HepG2 (cell line): ENCODE results near the gene CCNYL1. TPM values are rescaled to one million over a fixed set of nuclear protein-coding genes. Genes with fewer than 3 reads are reported as not detected.
A peak's percentile ranks its signal among the peaks of the same experiment; 100 is the strongest.

Experiments
- FOSL2 ChIP-seq: sonication (generic); formaldehyde crosslinking; IDR thresholded peaks from 2 replicates; pipeline ENCODE4 v1.4.0; 2020; ENCODE audit warnings: missing genetic modification reagents
- HNF4G ChIP-seq, 2 experiments: sonication (generic) in 1 of 2; formaldehyde crosslinking in 1 of 2; IDR thresholded peaks; 2 replicates each; pipeline versions ENCODE4 v1.4.0 to v1.6.1; 2011 to 2020; ENCODE audit warnings: borderline replicate concordance in 2 of 2, low read depth in 2 of 2, mild to moderate bottlenecking in 2 of 2, low read length in 1 of 2, missing genetic modification reagents in 1 of 2, moderate library complexity in 1 of 2
- KDM3A ChIP-seq: IDR thresholded peaks from 2 replicates; pipeline ENCODE4 v1.6.1; 2018; ENCODE audit warnings: low read depth, missing compliant biosample characterization
- TEAD3 ChIP-seq: optimal IDR thresholded peaks from 2 replicates; pipeline ENCODE3; 2016; ENCODE audit warnings: borderline replicate concordance
- ZBTB42 ChIP-seq: sonication (generic); formaldehyde crosslinking; IDR thresholded peaks from 2 replicates; pipeline ENCODE4 v1.5.0; 2020; ENCODE audit warnings: mild to moderate bottlenecking, missing genetic modification reagents
- ZFP82 ChIP-seq: sonication (generic); formaldehyde crosslinking; IDR thresholded peaks from 2 replicates; pipeline ENCODE4 v1.5.1; 2020; ENCODE audit warnings: mild to moderate bottlenecking, missing genetic modification reagents, borderline replicate concordance
- ZHX2 ChIP-seq, 2 experiments: sonication (generic) in 1 of 2; formaldehyde crosslinking in 1 of 2; IDR thresholded peaks; 2 replicates each; pipeline versions ENCODE4 v1.6.1 to v1.9.0; 2014 to 2022; ENCODE audit warnings: antibody characterized with exemption in 1 of 2, borderline replicate concordance in 1 of 2, inconsistent platforms in 1 of 2, low read depth in 1 of 2, missing genetic modification reagents in 1 of 2
- ZKSCAN8 ChIP-seq: IDR thresholded peaks from 2 replicates; pipeline ENCODE4 v1.6.1; 2016; ENCODE audit warnings: borderline replicate concordance, missing genetic modification reagents, missing compliant biosample characterization
- ZMYM4 ChIP-seq: sonication (generic); formaldehyde crosslinking; IDR thresholded peaks from 2 replicates; pipeline ENCODE4 v1.8.1; 2023; ENCODE audit warnings: mild to moderate bottlenecking, missing genetic modification reagents
- ZNF160 ChIP-seq: sonication (generic); formaldehyde crosslinking; IDR thresholded peaks from 2 replicates; pipeline ENCODE4 v1.8.0; 2022; ENCODE audit warnings: mild to moderate bottlenecking, inconsistent platforms, missing genetic modification reagents
- ZNF333 ChIP-seq: sonication (generic); formaldehyde crosslinking; IDR thresholded peaks from 2 replicates; pipeline ENCODE4 v1.4.0; 2020; ENCODE audit warnings: mild to moderate bottlenecking, missing genetic modification reagents, borderline replicate concordance
- ZNF562 ChIP-seq: sonication (generic); formaldehyde crosslinking; IDR thresholded peaks from 2 replicates; pipeline ENCODE4 v1.8.0; 2022; ENCODE audit warnings: missing genetic modification reagents, borderline replicate concordance
- ZNF615 ChIP-seq: sonication (generic); formaldehyde crosslinking; IDR thresholded peaks from 2 replicates; pipeline ENCODE4 v1.5.0; 2020; ENCODE audit warnings: mild to moderate bottlenecking, missing genetic modification reagents, borderline replicate concordance
- ZNF749 ChIP-seq: sonication (generic); formaldehyde crosslinking; IDR thresholded peaks from 2 replicates; pipeline ENCODE4 v1.8.0; 2022; ENCODE audit warnings: mild to moderate bottlenecking, missing genetic modification reagents, moderate library complexity, borderline replicate concordance
- polyA plus RNA-seq, 8 experiments: library from polyadenylated mRNA; depleted of rRNA in 3 of 8; stranded (reverse) in 7 of 8; unstranded in 1 of 8; fragments of >200 nt; fragmentation: Illumina TruSeq in 4 of 8; extraction: Trizol in 4 of 8; gene quantifications; 2 replicates each; pipeline versions ENCODE4 v1.2.1 to v1.2.3, GENCODE V29; 2011 to 2016; ENCODE audit warnings: low read depth in 4 of 8, missing spikeins in 1 of 8, mixed read lengths in 1 of 8; ENCODE audit not compliant: insufficient read depth in 1 of 8
- total RNA-seq, 5 experiments: library from RNA; depleted of rRNA; stranded (reverse); fragments of >200 nt; fragmentation: Illumina TruSeq; extraction: Trizol; gene quantifications; 2 replicates each; pipeline ENCODE4 v1.2.3, GENCODE V29; 2016; ENCODE audit warnings: low read depth in 1 of 5
- TF ChIP-seq, protein P1 (sequence below): sonication (generic); formaldehyde crosslinking; IDR thresholded peaks from 2 replicates; pipeline ENCODE4 v1.5.1; 2020; ENCODE audit warnings: mild to moderate bottlenecking, missing genetic modification reagents, borderline replicate concordance

The CCNYL1 gene
- total and polyA plus RNA-seq, 2 of the 13 experiments (the other 11 are each of a cell fraction or from before 2014, with no cell fraction given): 12.5 to 16.2 TPM

- TF ChIP-seq KDM3A (peak; percentile 39; the same call in 1 of the 2 replicates), ZKSCAN8 (no peak), ZNF749 (CRISPR knock-in tag) (no peak; the same call in 1 of the 2 replicates), ZNF333 (no peak), HNF4G (IDR thresholded peaks at IDR 0.05; ENCODE audit: borderline replicate concordance, low read depth, low read length) (peak; percentile 81), HNF4G (CRISPR knock-in tag; IDR thresholded peaks at IDR 0.05; ENCODE audit: borderline replicate concordance, low read depth) (no peak), TEAD3 (CRISPR knock-in tag) (peak; percentile 60), ZHX2 (IDR thresholded peaks at IDR 0.05; ENCODE audit: low read depth) (no peak), ZHX2 (CRISPR knock-in tag; IDR thresholded peaks at IDR 0.05; ENCODE audit: borderline replicate concordance) (no peak), ZNF160 (CRISPR knock-in tag) (no peak), ZMYM4 (CRISPR knock-in tag) (peak; percentile 65), FOSL2 (peak; percentile 33; the same call in 1 of the 2 replicates), ZFP82 (CRISPR knock-in tag) (no peak), ZNF562 (CRISPR knock-in tag) (no peak), ZNF615 (CRISPR knock-in tag) (no peak), ZBTB42 (CRISPR knock-in tag) (no peak)
- TF ChIP-seq, protein P1, sequence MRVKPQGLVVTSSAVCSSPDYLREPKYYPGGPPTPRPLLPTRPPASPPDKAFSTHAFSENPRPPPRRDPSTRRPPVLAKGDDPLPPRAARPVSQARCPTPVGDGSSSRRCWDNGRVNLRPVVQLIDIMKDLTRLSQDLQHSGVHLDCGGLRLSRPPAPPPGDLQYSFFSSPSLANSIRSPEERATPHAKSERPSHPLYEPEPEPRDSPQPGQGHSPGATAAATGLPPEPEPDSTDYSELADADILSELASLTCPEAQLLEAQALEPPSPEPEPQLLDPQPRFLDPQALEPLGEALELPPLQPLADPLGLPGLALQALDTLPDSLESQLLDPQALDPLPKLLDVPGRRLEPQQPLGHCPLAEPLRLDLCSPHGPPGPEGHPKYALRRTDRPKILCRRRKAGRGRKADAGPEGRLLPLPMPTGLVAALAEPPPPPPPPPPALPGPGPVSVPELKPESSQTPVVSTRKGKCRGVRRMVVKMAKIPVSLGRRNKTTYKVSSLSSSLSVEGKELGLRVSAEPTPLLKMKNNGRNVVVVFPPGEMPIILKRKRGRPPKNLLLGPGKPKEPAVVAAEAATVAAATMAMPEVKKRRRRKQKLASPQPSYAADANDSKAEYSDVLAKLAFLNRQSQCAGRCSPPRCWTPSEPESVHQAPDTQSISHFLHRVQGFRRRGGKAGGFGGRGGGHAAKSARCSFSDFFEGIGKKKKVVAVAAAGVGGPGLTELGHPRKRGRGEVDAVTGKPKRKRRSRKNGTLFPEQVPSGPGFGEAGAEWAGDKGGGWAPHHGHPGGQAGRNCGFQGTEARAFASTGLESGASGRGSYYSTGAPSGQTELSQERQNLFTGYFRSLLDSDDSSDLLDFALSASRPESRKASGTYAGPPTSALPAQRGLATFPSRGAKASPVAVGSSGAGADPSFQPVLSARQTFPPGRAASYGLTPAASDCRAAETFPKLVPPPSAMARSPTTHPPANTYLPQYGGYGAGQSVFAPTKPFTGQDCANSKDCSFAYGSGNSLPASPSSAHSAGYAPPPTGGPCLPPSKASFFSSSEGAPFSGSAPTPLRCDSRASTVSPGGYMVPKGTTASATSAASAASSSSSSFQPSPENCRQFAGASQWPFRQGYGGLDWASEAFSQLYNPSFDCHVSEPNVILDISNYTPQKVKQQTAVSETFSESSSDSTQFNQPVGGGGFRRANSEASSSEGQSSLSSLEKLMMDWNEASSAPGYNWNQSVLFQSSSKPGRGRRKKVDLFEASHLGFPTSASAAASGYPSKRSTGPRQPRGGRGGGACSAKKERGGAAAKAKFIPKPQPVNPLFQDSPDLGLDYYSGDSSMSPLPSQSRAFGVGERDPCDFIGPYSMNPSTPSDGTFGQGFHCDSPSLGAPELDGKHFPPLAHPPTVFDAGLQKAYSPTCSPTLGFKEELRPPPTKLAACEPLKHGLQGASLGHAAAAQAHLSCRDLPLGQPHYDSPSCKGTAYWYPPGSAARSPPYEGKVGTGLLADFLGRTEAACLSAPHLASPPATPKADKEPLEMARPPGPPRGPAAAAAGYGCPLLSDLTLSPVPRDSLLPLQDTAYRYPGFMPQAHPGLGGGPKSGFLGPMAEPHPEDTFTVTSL (CRISPR knock-in tag): 0 out of 2 replicates have a peak, but pooled peaks have one; percentile 38
Measured at GRCh38 chr2:207765547-207765946, 54.1 kb downstream of the CCNYL1 start (continued).
